Liver (tissue), 9 donors: ENCODE data around the gene KCNIP4. TPM values are rescaled to one million over a fixed set of nuclear protein-coding genes. Genes with fewer than 3 reads are reported as not detected.

Experiments
- DNase-seq: peaks from one replicate; pipeline ENCODE4 v3.0.0-alpha.2; 2017; ENCODE audit warnings: low spot score
- H3K27ac ChIP-seq, 2 donors: one replicate each; pipeline ENCODE4 v1.7.0; 2013; ENCODE audit warnings: inconsistent platforms in 2 of 2, low read length in 2 of 2, control low read depth in 1 of 2, low read depth in 1 of 2, mild to moderate bottlenecking in 1 of 2
- H3K27me3 ChIP-seq, 4 donors: one replicate each; pipeline versions ENCODE4 v1.6.1 to v1.7.0; 2013; ENCODE audit warnings: low read length in 3 of 4, inconsistent platforms in 1 of 4, mild to moderate bottlenecking in 1 of 4, moderate library complexity in 1 of 4; ENCODE audit not compliant: control insufficient read depth in 4 of 4, insufficient read depth in 4 of 4
- H3K36me3 ChIP-seq, 4 donors: one replicate each; pipeline versions ENCODE4 v1.6.1 to v1.7.0; 2013; ENCODE audit warnings: low read length in 3 of 4, mild to moderate bottlenecking in 3 of 4, low read depth in 1 of 4, moderate library complexity in 1 of 4; ENCODE audit not compliant: control insufficient read depth in 4 of 4, insufficient read depth in 3 of 4
- H3K4me1 ChIP-seq, 4 donors: one replicate each; pipeline versions ENCODE4 v1.6.1 to v1.7.0; 2013; ENCODE audit warnings: low read length in 3 of 4, mild to moderate bottlenecking in 3 of 4, moderate library complexity in 1 of 4; ENCODE audit not compliant: control insufficient read depth in 4 of 4, insufficient read depth in 4 of 4
- H3K4me3 ChIP-seq, 3 donors: one replicate each; pipeline versions ENCODE4 v1.6.1 to v1.7.0; 2013; ENCODE audit warnings: low read length in 3 of 3, control low read depth in 1 of 3, low read depth in 1 of 3, mild to moderate bottlenecking in 1 of 3
- H3K9ac ChIP-seq, 2 donors: one replicate each; pipeline ENCODE4 v1.7.0; 2013; ENCODE audit warnings: low read length in 2 of 2, mild to moderate bottlenecking in 2 of 2, moderate library complexity in 2 of 2, control low read depth in 1 of 2, low read depth in 1 of 2
- H3K9me3 ChIP-seq, 4 donors: one replicate each; pipeline versions ENCODE4 v1.6.1 to v1.7.0; 2013; ENCODE audit warnings: low read length in 3 of 4; ENCODE audit not compliant: control insufficient read depth in 4 of 4
- EGR1 ChIP-seq, 2 donors: IDR thresholded peaks; 2 replicates each; pipeline ENCODE4 v1.6.1; 2016 to 2018; ENCODE audit warnings: antibody characterized with exemption in 2 of 2, low read depth in 2 of 2
- FOXA1 ChIP-seq: IDR thresholded peaks from 2 replicates; pipeline ENCODE4 v1.6.1; 2016; ENCODE audit warnings: antibody characterized with exemption
- FOXA2 ChIP-seq: IDR thresholded peaks from 2 replicates; pipeline ENCODE4 v1.6.1; 2016; ENCODE audit warnings: antibody characterized with exemption
- GABPA ChIP-seq, 2 donors: IDR thresholded peaks in 1 of 2; conservative IDR thresholded peaks in 1 of 2; 2 replicates each; pipeline ENCODE4 v1.6.1; 2016; ENCODE audit warnings: antibody characterized with exemption in 2 of 2, mild to moderate bottlenecking in 1 of 2, moderate library complexity in 1 of 2
- HNF4G ChIP-seq: IDR thresholded peaks from 2 replicates; pipeline ENCODE4 v1.6.1; 2016; ENCODE audit warnings: antibody characterized with exemption
- JUND ChIP-seq, 2 donors: IDR thresholded peaks; 2 replicates each; pipeline ENCODE4 v1.6.1; 2016; ENCODE audit warnings: antibody characterized with exemption in 2 of 2
- NR2F2 ChIP-seq: IDR thresholded peaks from 2 replicates; pipeline ENCODE4 v1.6.1; 2016; ENCODE audit warnings: antibody characterized with exemption
- RAD21 ChIP-seq, 2 donors: IDR thresholded peaks; 2 replicates each; pipeline ENCODE4 v1.6.1; 2016; ENCODE audit warnings: antibody characterized with exemption in 2 of 2, mild to moderate bottlenecking in 2 of 2
- RXRA ChIP-seq, 2 donors: IDR thresholded peaks; 2 replicates each; pipeline ENCODE4 v1.6.1; 2017 to 2018; ENCODE audit warnings: antibody characterized with exemption in 2 of 2, mild to moderate bottlenecking in 1 of 2
- SP1 ChIP-seq: IDR thresholded peaks from 2 replicates; pipeline ENCODE4 v1.6.1; 2018; ENCODE audit warnings: antibody characterized with exemption, mild to moderate bottlenecking
- TAF1 ChIP-seq: conservative IDR thresholded peaks from 2 replicates; pipeline ENCODE4 v1.6.1; 2016; ENCODE audit warnings: antibody characterized with exemption, mild to moderate bottlenecking
- YY1 ChIP-seq: IDR thresholded peaks from 2 replicates; pipeline ENCODE4 v1.6.1; 2016; ENCODE audit warnings: antibody characterized with exemption, mild to moderate bottlenecking
- WGBS: extraction: QIAGEN DNeasy Blood & Tissue Kit; methylation state at CpG from one replicate; pipeline ENCODE4 v1.1.7; 2013; 5-methylcytosine and 5-hydroxymethylcytosine counted together
- polyA plus RNA-seq, 2 donors: library from polyadenylated mRNA; stranded (reverse) in 1 of 2; unstranded in 1 of 2; fragments of 200-250 nt in 1 of 2; fragments of >200 nt in 1 of 2; fragmentation: Nextera tagmentation in 1 of 2; extraction: Ambion mirVana in 1 of 2; gene quantifications; one replicate each; pipeline versions ENCODE4 v1.2.1 to v1.2.3, GENCODE V29; 2013 to 2015
- total RNA-seq, 2 donors: library from RNA; depleted of rRNA; stranded (reverse); fragments of >200 nt; gene quantifications; one replicate each; pipeline ENCODE4 v1.2.3, GENCODE V29; 2014
- TF ChIP-seq, protein P1 (sequence below): fragments of 150-350 bp; IDR thresholded peaks from 2 replicates; pipeline ENCODE4 v1.5.1; 2017; ENCODE audit warnings: improper control_type of control experiment, low read depth, low read length; ENCODE audit not compliant: missing input control
- TF ChIP-seq, protein P2 (sequence below): IDR thresholded peaks from 2 replicates; pipeline ENCODE4 v1.6.1; 2016; ENCODE audit warnings: antibody characterized with exemption
- TF ChIP-seq, protein P3 (sequence below): IDR thresholded peaks from 2 replicates; pipeline ENCODE4 v1.6.1; 2016; ENCODE audit warnings: antibody characterized with exemption, mild to moderate bottlenecking
- TF ChIP-seq, protein P4 (sequence below): IDR thresholded peaks from 2 replicates; pipeline ENCODE4 v1.6.1; 2016; ENCODE audit warnings: antibody characterized with exemption
- TF ChIP-seq, protein P5 (sequence below): IDR thresholded peaks from 2 replicates; pipeline ENCODE4 v1.6.1; 2016; ENCODE audit warnings: antibody characterized with exemption
- donor health status: healthy.
- donor health status: healthy.
- donor health status: healthy.
- donor health status: healthy.
- donor health status: healthy.

KCNIP4 gene
- total and polyA plus RNA-seq, 4 donors, result 0.08 to 0.14 TPM; not detected in 2

DNA sequence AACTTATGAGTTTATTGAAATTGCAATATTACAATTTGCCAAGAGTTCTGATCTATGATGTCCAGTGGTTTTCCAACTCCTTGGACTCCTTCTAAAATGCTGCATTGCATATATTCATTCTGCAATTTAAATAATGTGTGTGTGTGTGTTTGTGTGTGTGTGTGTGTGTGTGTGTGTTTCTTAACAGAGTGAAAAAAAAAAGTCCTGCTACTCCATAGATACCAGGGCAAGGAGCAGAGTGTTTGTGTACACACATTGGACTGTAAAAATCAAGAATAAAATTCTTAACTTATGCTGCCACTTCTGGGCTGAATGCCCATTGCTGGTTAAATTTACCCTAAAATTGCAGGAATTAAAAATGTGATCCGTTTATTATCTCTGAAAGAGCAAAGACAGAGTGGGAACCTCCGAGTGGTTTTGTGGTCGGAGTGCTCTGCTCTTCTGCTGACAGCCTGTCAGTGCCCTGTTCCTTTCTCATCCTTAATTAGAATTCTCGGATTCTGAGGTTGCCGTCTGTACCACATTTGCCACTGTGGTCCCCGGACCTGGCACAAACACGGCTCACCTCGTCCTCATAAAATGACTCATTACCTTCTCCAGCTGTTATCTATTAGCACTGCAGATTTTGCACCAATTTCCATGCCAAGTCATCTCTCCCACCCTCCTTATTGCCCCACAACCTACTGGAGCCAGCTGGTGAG lies 355.5 kb downstream of the KCNIP4 start:
- WGBS, result 58% methylated on average over 8 of the region's 8 CpGs
- H3K9me3 ChIP-seq, result no peaks in the 10 kb centered on the region
- no peak overlapping the region for H3K27ac ChIP-seq
- no peaks in the 10 kb centered on the region for H3K27me3 ChIP-seq
- no peak overlapping the region for H3K4me3 ChIP-seq
- H3K9ac ChIP-seq, result no peak overlapping the region
- no peak for DNase-seq
- H3K4me1 ChIP-seq, result no peaks in the 10 kb centered on the region
- TF ChIP-seq TAF1, result no peak
- no peak for TF ChIP-seq GABPA (IDR thresholded peaks at IDR 0.05 in 1 of 2, conservative IDR thresholded peaks at IDR 0.05 in 1 of 2)
- no peak for TF ChIP-seq NR2F2
- TF ChIP-seq EGR1 (IDR thresholded peaks at IDR 0.05; ENCODE audit: low read depth in 2 of 2), result no peak
- no peak for TF ChIP-seq FOXA1
- TF ChIP-seq, protein P1, sequence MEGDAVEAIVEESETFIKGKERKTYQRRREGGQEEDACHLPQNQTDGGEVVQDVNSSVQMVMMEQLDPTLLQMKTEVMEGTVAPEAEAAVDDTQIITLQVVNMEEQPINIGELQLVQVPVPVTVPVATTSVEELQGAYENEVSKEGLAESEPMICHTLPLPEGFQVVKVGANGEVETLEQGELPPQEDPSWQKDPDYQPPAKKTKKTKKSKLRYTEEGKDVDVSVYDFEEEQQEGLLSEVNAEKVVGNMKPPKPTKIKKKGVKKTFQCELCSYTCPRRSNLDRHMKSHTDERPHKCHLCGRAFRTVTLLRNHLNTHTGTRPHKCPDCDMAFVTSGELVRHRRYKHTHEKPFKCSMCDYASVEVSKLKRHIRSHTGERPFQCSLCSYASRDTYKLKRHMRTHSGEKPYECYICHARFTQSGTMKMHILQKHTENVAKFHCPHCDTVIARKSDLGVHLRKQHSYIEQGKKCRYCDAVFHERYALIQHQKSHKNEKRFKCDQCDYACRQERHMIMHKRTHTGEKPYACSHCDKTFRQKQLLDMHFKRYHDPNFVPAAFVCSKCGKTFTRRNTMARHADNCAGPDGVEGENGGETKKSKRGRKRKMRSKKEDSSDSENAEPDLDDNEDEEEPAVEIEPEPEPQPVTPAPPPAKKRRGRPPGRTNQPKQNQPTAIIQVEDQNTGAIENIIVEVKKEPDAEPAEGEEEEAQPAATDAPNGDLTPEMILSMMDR, result no peak
- TF ChIP-seq RXRA (IDR thresholded peaks at IDR 0.05), result no peak
- no peak for TF ChIP-seq HNF4G
- TF ChIP-seq FOXA2, result no peak
- H3K36me3 ChIP-seq, result no peaks in the 10 kb centered on the region

DNA sequence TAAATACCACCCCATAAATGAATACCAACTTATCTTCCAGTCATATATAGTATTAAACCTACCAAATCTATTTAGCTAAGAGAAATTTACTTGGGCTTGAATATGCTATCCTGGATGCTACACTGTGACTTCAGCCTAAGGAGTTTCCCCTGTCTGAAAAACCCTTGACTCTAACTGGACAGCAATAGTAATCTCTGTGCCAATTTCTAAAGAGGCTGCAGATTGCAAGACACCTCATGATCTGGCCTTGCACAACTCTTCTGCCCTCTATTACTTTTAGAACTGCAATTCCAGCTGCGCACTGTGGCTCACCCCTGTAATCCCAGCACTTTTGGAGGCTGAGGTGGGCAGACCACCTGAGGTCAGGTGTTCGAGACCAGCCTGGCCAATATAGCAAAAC lies 371.5 kb downstream of the KCNIP4 start:
- Histone ChIP-seq H3K4me1 (no peaks in the 10 kb centered on the region), H3K27ac (no peak overlapping the region), H3K9me3 (no peaks in the 10 kb centered on the region), H3K27me3 (no peaks in the 10 kb centered on the region), H3K4me3 (no peak overlapping the region), H3K9ac (no peak overlapping the region), H3K36me3 (no peaks in the 10 kb centered on the region)
- TF ChIP-seq, protein P2, sequence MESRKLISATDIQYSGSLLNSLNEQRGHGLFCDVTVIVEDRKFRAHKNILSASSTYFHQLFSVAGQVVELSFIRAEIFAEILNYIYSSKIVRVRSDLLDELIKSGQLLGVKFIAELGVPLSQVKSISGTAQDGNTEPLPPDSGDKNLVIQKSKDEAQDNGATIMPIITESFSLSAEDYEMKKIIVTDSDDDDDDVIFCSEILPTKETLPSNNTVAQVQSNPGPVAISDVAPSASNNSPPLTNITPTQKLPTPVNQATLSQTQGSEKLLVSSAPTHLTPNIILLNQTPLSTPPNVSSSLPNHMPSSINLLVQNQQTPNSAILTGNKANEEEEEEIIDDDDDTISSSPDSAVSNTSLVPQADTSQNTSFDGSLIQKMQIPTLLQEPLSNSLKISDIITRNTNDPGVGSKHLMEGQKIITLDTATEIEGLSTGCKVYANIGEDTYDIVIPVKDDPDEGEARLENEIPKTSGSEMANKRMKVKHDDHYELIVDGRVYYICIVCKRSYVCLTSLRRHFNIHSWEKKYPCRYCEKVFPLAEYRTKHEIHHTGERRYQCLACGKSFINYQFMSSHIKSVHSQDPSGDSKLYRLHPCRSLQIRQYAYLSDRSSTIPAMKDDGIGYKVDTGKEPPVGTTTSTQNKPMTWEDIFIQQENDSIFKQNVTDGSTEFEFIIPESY, result no peak
- TF ChIP-seq JUND (IDR thresholded peaks at IDR 0.05) (no peak), FOXA1 (no peak), GABPA (IDR thresholded peaks at IDR 0.05 in 1 of 2, conservative IDR thresholded peaks at IDR 0.05 in 1 of 2) (no peak), RAD21 (IDR thresholded peaks at IDR 0.05) (no peak), YY1 (no peak), SP1 (no peak), FOXA2 (no peak), RXRA (IDR thresholded peaks at IDR 0.05) (no peak), TAF1 (no peak)
- TF ChIP-seq, protein P3, sequence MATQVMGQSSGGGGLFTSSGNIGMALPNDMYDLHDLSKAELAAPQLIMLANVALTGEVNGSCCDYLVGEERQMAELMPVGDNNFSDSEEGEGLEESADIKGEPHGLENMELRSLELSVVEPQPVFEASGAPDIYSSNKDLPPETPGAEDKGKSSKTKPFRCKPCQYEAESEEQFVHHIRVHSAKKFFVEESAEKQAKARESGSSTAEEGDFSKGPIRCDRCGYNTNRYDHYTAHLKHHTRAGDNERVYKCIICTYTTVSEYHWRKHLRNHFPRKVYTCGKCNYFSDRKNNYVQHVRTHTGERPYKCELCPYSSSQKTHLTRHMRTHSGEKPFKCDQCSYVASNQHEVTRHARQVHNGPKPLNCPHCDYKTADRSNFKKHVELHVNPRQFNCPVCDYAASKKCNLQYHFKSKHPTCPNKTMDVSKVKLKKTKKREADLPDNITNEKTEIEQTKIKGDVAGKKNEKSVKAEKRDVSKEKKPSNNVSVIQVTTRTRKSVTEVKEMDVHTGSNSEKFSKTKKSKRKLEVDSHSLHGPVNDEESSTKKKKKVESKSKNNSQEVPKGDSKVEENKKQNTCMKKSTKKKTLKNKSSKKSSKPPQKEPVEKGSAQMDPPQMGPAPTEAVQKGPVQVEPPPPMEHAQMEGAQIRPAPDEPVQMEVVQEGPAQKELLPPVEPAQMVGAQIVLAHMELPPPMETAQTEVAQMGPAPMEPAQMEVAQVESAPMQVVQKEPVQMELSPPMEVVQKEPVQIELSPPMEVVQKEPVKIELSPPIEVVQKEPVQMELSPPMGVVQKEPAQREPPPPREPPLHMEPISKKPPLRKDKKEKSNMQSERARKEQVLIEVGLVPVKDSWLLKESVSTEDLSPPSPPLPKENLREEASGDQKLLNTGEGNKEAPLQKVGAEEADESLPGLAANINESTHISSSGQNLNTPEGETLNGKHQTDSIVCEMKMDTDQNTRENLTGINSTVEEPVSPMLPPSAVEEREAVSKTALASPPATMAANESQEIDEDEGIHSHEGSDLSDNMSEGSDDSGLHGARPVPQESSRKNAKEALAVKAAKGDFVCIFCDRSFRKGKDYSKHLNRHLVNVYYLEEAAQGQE, result no peak
- TF ChIP-seq, protein P1, result no peak
- TF ChIP-seq, protein P4, sequence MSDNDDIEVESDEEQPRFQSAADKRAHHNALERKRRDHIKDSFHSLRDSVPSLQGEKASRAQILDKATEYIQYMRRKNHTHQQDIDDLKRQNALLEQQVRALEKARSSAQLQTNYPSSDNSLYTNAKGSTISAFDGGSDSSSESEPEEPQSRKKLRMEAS, result no peak
- TF ChIP-seq, protein P5, sequence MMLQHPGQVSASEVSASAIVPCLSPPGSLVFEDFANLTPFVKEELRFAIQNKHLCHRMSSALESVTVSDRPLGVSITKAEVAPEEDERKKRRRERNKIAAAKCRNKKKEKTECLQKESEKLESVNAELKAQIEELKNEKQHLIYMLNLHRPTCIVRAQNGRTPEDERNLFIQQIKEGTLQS, result no peak
- WGBS, result 86% methylated on average over 2 of the region's 2 CpGs
- no peak for DNase-seq
